Lower lobe of right lung (tissue), 2 donors: ENCODE measurements around the gene HOPX. TPM values are rescaled to one million over a fixed set of nuclear protein-coding genes. Genes with fewer than 3 reads are reported as not detected.

Experiments used
- ATAC-seq, 2 donors: fragments of 200-7000 bp; cut with Tn5 transposase; one replicate each; pipeline ENCODE4 v1.9.1; 2020 to 2022; ENCODE audit warnings: mild to moderate bottlenecking in 2 of 2, moderate library complexity in 2 of 2
- DNase-seq: peaks from one replicate; pipeline ENCODE4 v3.0.0-alpha.2; 2020
- H3K27ac ChIP-seq: fragments of 200-600 bp; one replicate; pipeline ENCODE4 v1.8.0; 2022
- H3K27me3 ChIP-seq: fragments of 200-600 bp; one replicate; pipeline ENCODE4 v1.8.0; 2022; ENCODE audit warnings: low read depth
- H3K36me3 ChIP-seq: fragments of 200-600 bp; one replicate; pipeline ENCODE4 v1.8.0; 2022; ENCODE audit warnings: mild to moderate bottlenecking
- H3K4me1 ChIP-seq: fragments of 200-600 bp; one replicate; pipeline ENCODE4 v1.8.0; 2022
- H3K4me3 ChIP-seq: fragments of 200-600 bp; one replicate; pipeline ENCODE4 v1.8.0; 2022; ENCODE audit warnings: mild to moderate bottlenecking
- H3K9me3 ChIP-seq: fragments of 200-600 bp; one replicate; pipeline ENCODE4 v1.8.0; 2022
- CTCF ChIP-seq: fragments of 200-600 bp; IDR thresholded peaks from one replicate; pipeline ENCODE4 v1.8.0; 2022; ENCODE audit warnings: antibody characterized with exemption, mild to moderate bottlenecking
- intact Hi-C: fragments of 100-400 bp; cut with DNase I; formaldehyde crosslinking; loops from one replicate; pipeline ENCODE4 v1.11.0; 2022
- total RNA-seq: library from RNA; stranded (reverse); fragmentation: NEBNext Ultra II Directional; extraction: Animal tissue kit (Norgen Biotek cat#: 25700); gene quantifications from one replicate; pipeline ENCODE4 v1.2.1, GENCODE V29; 2021
- donor health status: DM: no; HTN: yes; CAD: no; lungs with severe emphysema.

The HOPX gene
- total RNA-seq, 1 donor from 2014 or later = 341 TPM

- H3K9me3 ChIP-seq = no peaks in the 10 kb centered on the region
- H3K4me1 ChIP-seq = peaks cover 13% of the 10 kb centered on the region
- no peaks in the 10 kb centered on the region for H3K27me3 ChIP-seq
- H3K4me3 ChIP-seq = no peak overlapping the region
- intact Hi-C loops = no loop called here
- H3K36me3 ChIP-seq = no peaks in the 10 kb centered on the region
- DNase-seq = no peak
- TF ChIP-seq CTCF = no peak
- ATAC-seq = no peak
- no peak overlapping the region for H3K27ac ChIP-seq
These were observed 5.6 kb upstream of the HOPX start for GRCh38 chr4:56686537-56687231.

- H3K36me3 ChIP-seq = no peaks in the 10 kb centered on the region
- no peaks in the 10 kb centered on the region for H3K27me3 ChIP-seq
- no peak for TF ChIP-seq CTCF
- peaks cover 16% of the 10 kb centered on the region for H3K4me1 ChIP-seq
- H3K27ac ChIP-seq = no peak overlapping the region
- no peak for ATAC-seq
- intact Hi-C loops = no loop called here
- no peak overlapping the region for H3K4me3 ChIP-seq
- DNase-seq = no peak
- H3K9me3 ChIP-seq = no peaks in the 10 kb centered on the region
These were observed 3.4 kb upstream of the HOPX start for GRCh38 chr4:56684320-56685050.

GRCh38 chr4:56683455-56683854 is 2.4 kb upstream of the HOPX start:
- no peak for TF ChIP-seq CTCF
- ATAC-seq (no peak), DNase-seq (no peak)
- Histone ChIP-seq H3K9me3 (no peaks in the 10 kb centered on the region), H3K4me3 (no peak overlapping the region), H3K27ac (no peak overlapping the region), H3K27me3 (no peaks in the 10 kb centered on the region), H3K4me1 (peaks cover 12% of the 10 kb centered on the region), H3K36me3 (no peaks in the 10 kb centered on the region)
- intact Hi-C loops = no loop called here

GRCh38 chr4:56681853-56682525 is 893 bp upstream of the HOPX start:
- Histone ChIP-seq H3K4me3 (peak overlapping the region; percentile 51), H3K36me3 (no peaks in the 10 kb centered on the region), H3K4me1 (peaks cover 12% of the 10 kb centered on the region), H3K27ac (peak overlapping the region; percentile 74), H3K9me3 (no peaks in the 10 kb centered on the region), H3K27me3 (no peaks in the 10 kb centered on the region)
- intact Hi-C loops = no loop called here
- ATAC-seq (no peak), DNase-seq (no peak)
- TF ChIP-seq CTCF = no peak

DNA sequence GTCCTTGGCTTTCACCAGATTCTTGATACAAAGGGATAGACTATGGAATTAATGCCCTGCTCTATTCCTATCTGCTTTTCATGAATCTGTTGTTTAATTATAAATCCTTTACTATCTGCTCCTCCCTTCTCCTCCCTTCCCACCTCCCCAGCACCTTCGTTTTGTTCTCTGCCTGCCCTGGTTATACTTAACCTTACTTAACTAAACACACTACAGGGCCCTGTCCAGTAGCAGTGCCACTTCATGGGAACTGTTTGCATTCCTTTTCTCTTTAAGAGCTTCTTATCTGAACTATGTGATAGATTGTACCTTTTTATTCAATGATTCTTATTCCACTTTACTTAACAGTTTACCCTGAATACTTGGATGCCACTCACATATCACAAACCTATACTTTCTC is 830 bp downstream of the HOPX start:
- Histone ChIP-seq H3K9me3 (no peaks in the 10 kb centered on the region), H3K27me3 (no peaks in the 10 kb centered on the region), H3K27ac (peak overlapping the region; percentile 74), H3K36me3 (no peaks in the 10 kb centered on the region), H3K4me3 (peak overlapping the region; percentile 51), H3K4me1 (peaks cover 12% of the 10 kb centered on the region)
- ATAC-seq (peak; percentile 82 to 87), DNase-seq (no peak)
- no peak for TF ChIP-seq CTCF
- intact Hi-C loops = no loop called here
